ENCODE results near the gene DYNLT4. TPM values are rescaled to one million over a fixed set of nuclear protein-coding genes. Genes with fewer than 3 reads are reported as not detected.

DYNLT4 gene
- total RNA-seq, 2 experiments from 2014 or later, result 0.36 to 1.1 TPM

DNA sequence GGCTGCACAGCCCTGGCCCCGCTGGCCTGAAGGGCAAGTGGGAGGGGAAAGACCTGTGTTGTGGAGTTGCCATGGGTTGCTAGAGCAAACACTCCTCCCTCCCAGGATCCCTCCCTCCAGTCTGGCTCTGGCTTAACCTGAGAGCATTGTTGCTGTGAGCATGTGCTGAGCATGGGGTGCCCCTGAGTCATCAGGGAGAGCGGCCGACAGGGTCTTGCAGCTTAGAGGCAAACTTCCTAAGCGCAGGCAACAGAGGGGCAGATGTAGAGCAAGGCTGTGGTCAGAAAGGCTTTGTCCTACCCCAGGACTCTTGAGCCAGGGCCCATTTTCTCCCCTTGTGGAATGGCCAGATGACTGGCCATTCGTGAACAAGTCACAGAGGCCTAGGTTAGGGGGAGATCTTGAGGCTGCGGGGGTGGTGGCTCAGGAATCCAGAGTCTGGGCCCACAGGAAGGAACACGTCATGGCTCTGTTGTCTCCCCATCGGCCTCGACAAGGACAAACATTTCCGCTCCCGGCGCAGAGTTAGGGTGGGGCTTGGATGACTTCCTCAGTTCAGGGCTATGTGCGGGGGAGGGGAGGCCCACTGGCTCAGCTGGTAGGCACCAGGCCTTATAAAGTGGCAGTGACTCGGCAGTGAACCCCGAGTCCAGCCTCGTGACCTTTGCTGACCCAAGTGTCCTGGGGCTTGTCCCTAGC, 362 bp upstream of the DYNLT4 start:
- H3K36me3 Mint-ChIP-seq (ENCODE audit: low read depth), result peaks cover 48% of the 10 kb centered on the region
- no peaks in the 10 kb centered on the region for H3K27me3 Mint-ChIP-seq
- peak; percentile 97 for DNase-seq
- intact Hi-C loops (cut with micrococcal nuclease), result loop anchor here (2.0 to 10.0 kb wide), 2 partner anchors 77 to 497 kb away; partner anchors contain the start of gene RNU5D-1
- TF ChIP-seq, protein P1, sequence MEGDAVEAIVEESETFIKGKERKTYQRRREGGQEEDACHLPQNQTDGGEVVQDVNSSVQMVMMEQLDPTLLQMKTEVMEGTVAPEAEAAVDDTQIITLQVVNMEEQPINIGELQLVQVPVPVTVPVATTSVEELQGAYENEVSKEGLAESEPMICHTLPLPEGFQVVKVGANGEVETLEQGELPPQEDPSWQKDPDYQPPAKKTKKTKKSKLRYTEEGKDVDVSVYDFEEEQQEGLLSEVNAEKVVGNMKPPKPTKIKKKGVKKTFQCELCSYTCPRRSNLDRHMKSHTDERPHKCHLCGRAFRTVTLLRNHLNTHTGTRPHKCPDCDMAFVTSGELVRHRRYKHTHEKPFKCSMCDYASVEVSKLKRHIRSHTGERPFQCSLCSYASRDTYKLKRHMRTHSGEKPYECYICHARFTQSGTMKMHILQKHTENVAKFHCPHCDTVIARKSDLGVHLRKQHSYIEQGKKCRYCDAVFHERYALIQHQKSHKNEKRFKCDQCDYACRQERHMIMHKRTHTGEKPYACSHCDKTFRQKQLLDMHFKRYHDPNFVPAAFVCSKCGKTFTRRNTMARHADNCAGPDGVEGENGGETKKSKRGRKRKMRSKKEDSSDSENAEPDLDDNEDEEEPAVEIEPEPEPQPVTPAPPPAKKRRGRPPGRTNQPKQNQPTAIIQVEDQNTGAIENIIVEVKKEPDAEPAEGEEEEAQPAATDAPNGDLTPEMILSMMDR (IDR thresholded peaks at IDR 0.05), result no peak
- H3K4me3 Mint-ChIP-seq, result peak overlapping the region; percentile 55
- H3K27ac Mint-ChIP-seq, result peak overlapping the region; percentile 99
- peaks cover 89% of the 10 kb centered on the region for H3K4me1 Mint-ChIP-seq (ENCODE audit: low read depth)
- ATAC-seq, result peak; percentile 59
- H3K9me3 Mint-ChIP-seq, result no peaks in the 10 kb centered on the region
- ChIA-PET CTCF (interaction anchor here (0.7 to 4.4 kb wide), 6 partner anchors 9 to 496 kb away, joined by 3 to 51 read pairs (median 13); partner anchors contain the start of genes PLK3 and RNU5D-1), POLR2A (interaction anchor here (1.1 to 12.0 kb wide), 9 partner anchors 8 to 533 kb away, joined by 3 to 214 read pairs (median 69); partner anchors contain the start of genes BEST4, MUTYH, PLK3 and RNU5D-1)

DNA sequence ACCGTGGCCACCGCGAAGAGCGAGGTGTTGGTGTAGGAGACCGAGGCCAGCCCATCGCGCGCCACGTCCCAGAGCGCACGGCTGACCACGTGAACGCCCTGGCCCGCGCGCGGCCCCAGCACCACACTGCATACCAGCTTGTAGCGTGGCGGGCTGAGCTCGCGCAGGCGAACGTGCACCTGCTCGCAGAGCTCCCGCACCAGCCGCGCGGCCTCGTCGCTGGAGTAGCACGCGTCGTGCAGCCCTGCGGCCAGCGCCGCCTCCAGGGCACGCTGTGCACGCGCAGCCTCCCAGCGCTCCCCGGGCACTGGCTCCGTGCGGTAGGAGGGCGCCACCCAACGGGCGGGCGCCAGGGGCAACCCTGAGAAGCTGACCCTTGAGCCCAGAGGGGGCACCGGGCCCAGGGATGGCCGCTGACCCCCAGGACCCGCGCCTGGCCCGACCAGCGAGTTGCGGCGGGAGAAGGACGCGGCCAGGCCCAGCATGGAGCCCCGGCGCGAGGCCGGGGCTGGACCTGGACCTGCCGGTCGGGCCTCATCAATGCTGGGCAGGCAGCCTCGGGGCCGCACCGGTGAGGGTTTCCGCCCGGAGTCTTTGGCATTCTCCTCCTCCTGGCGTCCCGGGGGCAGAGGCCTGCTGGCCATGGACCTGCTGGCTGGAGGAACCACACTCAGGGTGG, 987 bp downstream of the DYNLT4 start:
- ChIA-PET POLR2A (interaction anchor here (1.1 to 12.0 kb wide), 7 partner anchors 14 to 84 kb away, joined by 3 to 214 read pairs (median 99); partner anchors contain the start of genes BEST4, RNU5D-1 and RPS8), CTCF (no interaction called here)
- peaks cover 84% of the 10 kb centered on the region for H3K4me1 Mint-ChIP-seq (ENCODE audit: low read depth)
- no peaks in the 10 kb centered on the region for H3K27me3 Mint-ChIP-seq
- TF ChIP-seq, protein P1 (IDR thresholded peaks at IDR 0.05), result no peak
- ATAC-seq, result no peak
- H3K36me3 Mint-ChIP-seq (ENCODE audit: low read depth), result peaks cover 55% of the 10 kb centered on the region
- H3K27ac Mint-ChIP-seq, result peak overlapping the region; percentile 99
- DNase-seq, result no peak
- H3K4me3 Mint-ChIP-seq, result no peak overlapping the region
- H3K9me3 Mint-ChIP-seq, result no peaks in the 10 kb centered on the region
- intact Hi-C loops (cut with micrococcal nuclease), result loop anchor here (10.0 kb wide), 1 partner anchor 499 kb away; no protein-coding TSS in a partner anchor

DNA sequence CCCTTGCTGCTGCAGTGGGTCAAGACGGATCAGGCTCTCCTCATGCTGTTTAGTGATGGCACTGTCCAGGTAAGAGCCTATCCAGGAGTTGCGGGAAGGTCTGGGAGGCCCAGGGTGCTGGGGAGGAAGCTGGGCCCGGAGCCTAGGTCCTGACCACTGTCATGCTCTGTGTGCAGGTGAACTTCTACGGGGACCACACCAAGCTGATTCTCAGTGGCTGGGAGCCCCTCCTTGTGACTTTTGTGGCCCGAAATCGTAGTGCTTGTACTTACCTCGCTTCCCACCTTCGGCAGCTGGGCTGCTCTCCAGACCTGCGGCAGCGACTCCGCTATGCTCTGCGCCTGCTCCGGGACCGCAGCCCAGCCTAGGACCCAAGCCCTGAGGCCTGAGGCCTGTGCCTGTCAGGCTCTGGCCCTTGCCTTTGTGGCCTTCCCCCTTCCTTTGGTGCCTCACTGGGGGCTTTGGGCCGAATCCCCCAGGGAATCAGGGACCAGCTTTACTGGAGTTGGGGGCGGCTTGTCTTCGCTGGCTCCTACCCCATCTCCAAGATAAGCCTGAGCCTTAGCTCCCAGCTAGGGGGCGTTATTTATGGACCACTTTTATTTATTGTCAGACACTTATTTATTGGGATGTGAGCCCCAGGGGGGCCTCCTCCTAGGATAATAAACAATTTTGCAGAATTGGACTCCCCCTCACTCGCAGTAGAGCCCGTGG, 1.7 kb downstream of the DYNLT4 start:
- DNase-seq (no peak), ATAC-seq (no peak)
- Mint-ChIP-seq H3K4me3 (peak overlapping the region; percentile 13), H3K9me3 (no peaks in the 10 kb centered on the region), H3K4me1 (ENCODE audit: low read depth) (peaks cover 77% of the 10 kb centered on the region), H3K27ac (peak overlapping the region; percentile 87), H3K36me3 (ENCODE audit: low read depth) (peaks cover 59% of the 10 kb centered on the region), H3K27me3 (no peaks in the 10 kb centered on the region)
- POLR2A ChIA-PET, result interaction anchor here (1.8 to 12.0 kb wide), 4 partner anchors 15 to 83 kb away, joined by 13 to 214 read pairs (median 156); partner anchors contain the start of genes RNU5D-1 and RPS8
- CTCF ChIA-PET, result no interaction called here
- TF ChIP-seq, protein P1 (IDR thresholded peaks at IDR 0.05), result no peak
- intact Hi-C loops (cut with micrococcal nuclease), result loop anchor here (10.0 kb wide), 1 partner anchor 499 kb away; no protein-coding TSS in a partner anchor

DNA sequence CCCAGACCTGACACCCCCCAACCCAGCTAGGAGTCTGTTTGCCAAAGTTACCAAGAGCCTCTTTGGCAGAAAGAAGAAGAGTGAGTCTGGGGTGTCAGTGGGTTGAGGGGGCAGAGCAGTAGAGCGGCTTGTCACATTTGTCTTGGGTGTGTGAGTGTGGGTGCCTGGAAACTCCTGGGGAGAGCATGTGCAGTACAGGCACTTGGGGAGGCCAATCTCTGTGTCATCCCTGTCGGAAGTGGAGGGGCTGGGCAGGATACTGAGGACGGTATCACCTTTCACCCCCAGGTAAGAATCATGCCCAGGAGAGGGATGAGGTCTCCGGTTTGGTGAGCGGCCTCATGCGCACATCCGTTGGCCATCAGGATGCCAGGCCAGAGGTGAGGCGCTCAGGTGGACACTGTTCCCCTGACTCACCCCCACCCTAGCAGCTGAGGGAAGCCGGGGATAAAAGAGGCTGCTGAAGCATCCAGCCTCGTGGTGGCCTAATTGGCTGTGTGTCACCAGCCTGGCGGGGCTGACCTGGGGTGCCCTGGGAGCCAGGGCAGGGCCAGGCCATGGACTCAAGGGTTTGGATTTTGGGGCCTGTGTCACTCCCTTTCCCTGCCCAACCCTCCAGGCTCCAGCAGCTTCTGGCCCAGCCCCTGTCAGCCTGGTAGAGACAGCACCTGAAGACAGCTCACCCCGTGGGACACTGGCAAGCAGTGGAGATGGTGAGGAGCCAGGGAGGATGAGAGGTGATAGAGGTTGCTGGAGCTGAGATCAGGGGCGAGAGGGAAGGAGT, 3.6 kb downstream of the DYNLT4 start:
- H3K9me3 Mint-ChIP-seq, result no peaks in the 10 kb centered on the region
- intact Hi-C loops (cut with micrococcal nuclease), result loop anchor here (10.0 kb wide), 1 partner anchor 501 kb away; no protein-coding TSS in a partner anchor
- CTCF ChIA-PET, result interaction anchor here (1.1 kb wide), 1 partner anchor 15 kb away, joined by 3 read pairs; no protein-coding TSS in a partner anchor
- H3K27me3 Mint-ChIP-seq, result no peaks in the 10 kb centered on the region
- POLR2A ChIA-PET, result interaction anchor here (1.2 to 8.3 kb wide), 5 partner anchors 11 to 80 kb away, joined by 5 to 130 read pairs (median 59); partner anchors contain the start of genes RNU5D-1 and RPS8
- no peak for ATAC-seq
- peaks cover 65% of the 10 kb centered on the region for H3K4me1 Mint-ChIP-seq (ENCODE audit: low read depth)
- no peak for DNase-seq
- peaks cover 54% of the 10 kb centered on the region for H3K36me3 Mint-ChIP-seq (ENCODE audit: low read depth)
- TF ChIP-seq, protein P1 (IDR thresholded peaks at IDR 0.05), result no peak
- H3K4me3 Mint-ChIP-seq, result peak overlapping the region; percentile 84
- H3K27ac Mint-ChIP-seq, result peak overlapping the region; percentile 87

All from activated CD8-positive, alpha-beta T cell treated with anti-CD3 and anti-CD28 coated beads for 36 hours (primary cell).